RPMI8226 (cell line): ENCODE results near the gene SFMBT2.

ENCODE experiments used
- DNase-seq: peaks from one replicate; pipeline ENCODE4 v3.0.0-alpha.2; 2015

SFMBT2 gene

GRCh38 chr10:7293378-7293920 lies 117.4 kb downstream of the SFMBT2 start:
- no peak for DNase-seq

GRCh38 chr10:7291487-7292270 lies 119.2 kb downstream of the SFMBT2 start:
- DNase-seq, result no peak

- DNase-seq, result no peak
These were observed 122.7 kb downstream of the SFMBT2 start for GRCh38 chr10:7288060-7288690.

GRCh38 chr10:7287377-7287776 lies 123.5 kb downstream of the SFMBT2 start:
- DNase-seq, result no peak

GRCh38 chr10:7285522-7286322 lies 125.1 kb downstream of the SFMBT2 start:
- no peak for DNase-seq

- DNase-seq, result no peak
These were observed 127.6 kb downstream of the SFMBT2 start for GRCh38 chr10:7283246-7283645.

- DNase-seq, result no peak
These were observed 128.4 kb downstream of the SFMBT2 start for GRCh38 chr10:7282457-7282856.

- DNase-seq, result no peak
These were observed 129.4 kb downstream of the SFMBT2 start for GRCh38 chr10:7281429-7281828.

GRCh38 chr10:7279303-7279702 lies 131.5 kb downstream of the SFMBT2 start:
- no peak for DNase-seq

GRCh38 chr10:7277867-7278266 lies 133.0 kb downstream of the SFMBT2 start:
- no peak for DNase-seq

- DNase-seq, result no peak
These were observed 133.4 kb downstream of the SFMBT2 start for GRCh38 chr10:7277432-7277831.

- DNase-seq, result no peak
These were observed 134.9 kb downstream of the SFMBT2 start for GRCh38 chr10:7275761-7276440.

- no peak for DNase-seq
These were observed 136.5 kb downstream of the SFMBT2 start for GRCh38 chr10:7274293-7274692.

- no peak for DNase-seq
These were observed 138.8 kb downstream of the SFMBT2 start for GRCh38 chr10:7272008-7272407.

- no peak for DNase-seq
These were observed 140.8 kb downstream of the SFMBT2 start for GRCh38 chr10:7269988-7270387.

GRCh38 chr10:7267142-7267541 lies 143.7 kb downstream of the SFMBT2 start:
- no peak for DNase-seq

- no peak for DNase-seq
These were observed 145.3 kb downstream of the SFMBT2 start for GRCh38 chr10:7265396-7266123.

GRCh38 chr10:7264313-7264756 lies 146.5 kb downstream of the SFMBT2 start:
- DNase-seq, result no peak

- DNase-seq, result no peak
These were observed 147.2 kb downstream of the SFMBT2 start for GRCh38 chr10:7263616-7264015.

- DNase-seq, result no peak
These were observed 149.5 kb downstream of the SFMBT2 start for GRCh38 chr10:7261351-7261750.

GRCh38 chr10:7260912-7261311 lies 149.9 kb downstream of the SFMBT2 start:
- no peak for DNase-seq

GRCh38 chr10:7260412-7260900 lies 150.4 kb downstream of the SFMBT2 start:
- peak; percentile 43 for DNase-seq
